GM18909 (cell line): ENCODE measurements around the gene AQP3.
"Not testable (repeated sequence)": the region's sequence is repeated elsewhere in the genome, so short reads cannot be mapped to it uniquely, and the experiment has no call there.

ENCODE experiments used
- ATAC-seq: cut with Tn5 transposase; IDR thresholded peaks from one replicate; pipeline ENCODE4 v1.9.1; 2021; ENCODE audit warnings: mild to moderate bottlenecking; ENCODE audit not compliant: unreplicated experiment, poor library complexity

The AQP3 gene

DNA sequence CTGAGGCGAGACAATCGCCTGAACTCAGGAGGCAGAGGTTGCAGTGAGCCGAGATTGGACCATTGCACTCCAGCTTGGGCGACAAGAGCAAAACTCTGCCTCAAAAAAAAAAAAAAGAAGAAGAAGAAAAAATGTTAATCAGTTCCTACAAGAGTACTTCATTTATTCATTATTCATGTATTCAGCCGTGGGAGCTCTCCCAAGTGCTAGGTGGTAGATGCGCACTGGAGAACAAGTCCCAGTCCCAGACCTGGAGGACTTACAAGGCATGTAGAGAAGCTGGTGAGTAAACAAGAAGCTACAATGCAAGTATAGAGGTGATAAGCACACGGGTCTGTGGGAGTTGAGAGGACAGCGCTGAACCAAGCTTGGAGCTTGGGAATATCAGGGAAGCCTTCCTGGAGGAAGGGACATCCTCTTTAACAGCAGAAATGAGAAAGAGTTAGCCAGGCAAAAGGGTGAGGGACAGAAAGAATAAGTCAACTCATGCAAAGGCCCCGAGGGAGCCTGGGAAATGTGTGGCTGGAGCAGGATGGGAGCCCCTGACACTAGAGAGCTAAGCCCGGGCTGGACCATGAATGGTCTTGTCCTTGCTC lies 27.6 kb downstream of the AQP3 start:
- ATAC-seq: no peak

DNA sequence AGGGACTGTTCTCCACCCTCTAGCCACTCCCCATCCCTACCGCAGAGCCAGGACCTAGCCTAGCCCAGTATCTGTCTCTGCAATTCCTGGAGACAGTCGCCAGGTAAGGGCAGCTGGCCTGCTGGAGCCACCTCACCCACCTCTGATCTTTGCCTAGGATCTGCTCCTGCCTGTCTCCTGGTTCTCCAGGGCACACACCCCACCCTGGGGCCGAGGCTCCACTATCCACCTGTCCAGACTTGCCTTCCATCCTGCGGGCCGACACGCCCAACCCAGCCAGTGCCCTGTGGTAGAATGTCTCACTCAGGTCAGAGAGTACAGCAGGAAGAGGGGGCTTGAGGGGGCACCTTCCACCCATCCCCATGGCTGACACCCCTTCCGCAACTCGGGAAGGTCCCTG lies 29.3 kb downstream of the AQP3 start:
- ATAC-seq: no peak

DNA sequence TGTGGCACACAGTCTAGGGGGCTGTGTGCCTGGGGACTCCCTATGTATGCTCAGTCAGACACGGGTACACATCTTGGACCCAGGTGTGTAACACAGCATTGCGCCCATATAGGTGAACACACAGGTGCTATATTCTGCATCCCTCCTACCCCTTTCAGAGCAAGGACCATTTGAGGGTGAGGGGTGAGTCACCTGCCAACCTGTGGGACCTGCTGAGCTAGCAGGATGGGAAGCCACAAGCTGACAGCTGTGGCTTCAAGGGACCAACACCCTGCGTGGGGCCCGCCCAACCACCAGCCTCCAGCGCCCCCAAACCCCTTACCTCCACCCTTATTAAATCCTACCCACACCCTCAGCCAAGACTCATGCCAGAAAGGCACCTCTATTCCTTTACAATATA lies 30.4 kb downstream of the AQP3 start:
- ATAC-seq: no peak

DNA sequence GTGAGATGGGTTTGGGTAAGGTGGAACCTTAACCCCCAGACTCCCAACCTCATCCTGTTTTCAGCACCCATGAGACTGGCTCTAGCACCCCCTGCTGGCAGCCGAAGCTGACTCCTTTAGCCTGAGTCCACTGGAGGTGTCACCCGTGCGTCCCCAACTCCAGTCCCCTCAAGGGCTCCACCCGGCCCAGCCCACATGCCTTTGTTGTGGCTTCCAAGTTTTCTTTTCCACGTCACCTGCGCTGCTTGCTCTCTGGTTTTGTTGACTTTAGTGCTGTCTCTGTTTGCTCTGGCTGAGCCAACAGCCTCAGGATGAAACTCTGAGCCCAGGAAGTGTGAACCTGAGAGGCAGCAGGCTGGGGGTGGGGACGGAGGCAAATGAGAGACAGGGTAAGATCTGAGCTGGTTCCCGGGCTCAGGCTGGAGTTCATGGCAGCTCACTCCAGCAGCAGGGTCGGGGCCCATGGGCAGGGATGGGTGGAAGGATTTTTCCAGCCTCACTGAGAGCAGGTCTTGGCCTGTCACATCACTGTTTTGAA lies 31.8 kb downstream of the AQP3 start:
- ATAC-seq: peak; percentile 67

DNA sequence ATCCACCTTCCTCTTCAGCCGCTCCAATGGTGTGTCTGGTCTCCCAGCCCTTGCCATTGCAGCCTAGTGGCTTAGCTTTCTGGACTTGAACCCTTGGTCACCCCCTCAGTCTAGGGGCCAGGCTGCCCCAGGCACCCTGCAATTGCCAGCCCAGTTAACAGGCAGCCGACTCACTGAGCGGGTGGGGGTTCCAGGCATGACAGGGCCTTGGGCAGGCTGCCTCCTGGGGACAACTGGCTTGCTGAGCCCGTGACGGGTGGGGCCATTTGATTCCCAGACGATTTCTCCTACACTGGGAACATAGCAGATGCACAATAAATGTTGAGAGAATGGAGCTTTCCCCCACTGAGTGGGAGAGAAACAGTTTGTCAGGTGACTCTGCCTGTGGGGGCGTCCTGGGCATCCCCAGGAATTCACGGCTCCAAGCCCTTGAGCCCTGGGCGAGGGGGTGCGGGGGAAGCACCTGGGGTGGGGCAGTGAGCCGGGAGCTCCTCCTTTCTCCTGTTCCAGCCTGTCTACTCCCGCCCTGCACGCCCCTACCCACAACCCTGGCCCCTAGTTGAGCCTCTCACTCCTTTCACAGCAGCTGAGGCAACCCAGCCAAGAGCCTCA lies 32.4 kb downstream of the AQP3 start:
- ATAC-seq: no peak

DNA sequence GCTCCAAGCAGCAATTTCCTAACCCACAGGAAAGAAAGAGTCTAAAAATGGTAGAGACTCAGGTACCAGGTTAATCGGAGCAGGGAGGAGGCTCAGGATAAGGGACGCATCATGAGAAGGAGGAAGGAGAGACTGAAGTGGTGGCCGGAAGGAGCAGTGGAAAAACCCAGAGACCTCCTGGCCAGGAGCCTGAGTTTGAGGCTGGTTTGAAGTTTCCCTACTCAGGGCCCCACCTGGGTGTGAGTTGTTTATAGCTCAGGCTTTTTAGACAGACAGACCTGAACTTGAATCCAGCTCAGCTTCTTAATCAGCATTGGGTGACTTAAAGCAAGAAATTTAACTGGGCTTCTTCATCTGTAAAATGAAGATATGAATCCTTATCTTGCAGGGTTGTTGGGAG lies 33.1 kb downstream of the AQP3 start:
- no peak for ATAC-seq

DNA sequence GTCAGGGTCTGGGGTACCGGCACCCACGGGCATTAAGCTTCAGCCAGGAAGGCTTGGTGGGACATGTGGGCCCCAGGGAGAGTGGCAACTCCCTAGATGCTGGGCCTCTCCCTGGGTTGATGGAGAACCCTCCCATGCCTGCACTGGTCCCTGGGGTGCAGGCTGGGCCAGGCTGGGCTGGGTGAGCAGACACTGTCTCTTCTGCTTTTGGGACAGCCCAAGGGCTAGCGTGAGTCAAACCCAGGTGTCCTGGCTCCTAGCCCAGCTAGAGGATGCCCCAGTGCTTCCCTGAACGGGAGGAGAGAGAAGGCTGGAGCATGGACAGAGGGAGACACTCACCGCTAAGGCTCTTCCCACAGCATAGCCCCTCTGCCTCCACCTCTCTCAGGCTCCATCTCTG lies 39.3 kb downstream of the AQP3 start:
- ATAC-seq: no peak

DNA sequence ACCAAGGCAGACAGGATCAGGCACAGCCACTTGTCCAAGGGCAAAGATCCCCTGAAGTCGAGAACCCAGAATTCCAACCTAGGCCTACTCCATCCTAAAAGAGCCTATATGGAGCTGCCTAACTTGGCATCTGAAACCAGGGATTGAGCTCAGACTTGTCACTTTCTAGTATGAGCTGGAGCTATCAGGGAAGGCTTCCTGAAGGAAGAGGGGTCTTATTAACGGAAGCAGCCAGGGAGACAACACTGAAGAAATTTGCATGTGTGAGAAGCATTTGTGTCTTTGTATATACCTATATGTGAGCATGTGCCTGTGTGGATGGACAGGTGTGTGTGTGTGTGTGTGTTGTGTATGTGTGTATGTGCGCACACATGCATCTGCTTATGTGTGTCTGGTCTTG lies 40.3 kb downstream of the AQP3 start:
- ATAC-seq: no peak

DNA sequence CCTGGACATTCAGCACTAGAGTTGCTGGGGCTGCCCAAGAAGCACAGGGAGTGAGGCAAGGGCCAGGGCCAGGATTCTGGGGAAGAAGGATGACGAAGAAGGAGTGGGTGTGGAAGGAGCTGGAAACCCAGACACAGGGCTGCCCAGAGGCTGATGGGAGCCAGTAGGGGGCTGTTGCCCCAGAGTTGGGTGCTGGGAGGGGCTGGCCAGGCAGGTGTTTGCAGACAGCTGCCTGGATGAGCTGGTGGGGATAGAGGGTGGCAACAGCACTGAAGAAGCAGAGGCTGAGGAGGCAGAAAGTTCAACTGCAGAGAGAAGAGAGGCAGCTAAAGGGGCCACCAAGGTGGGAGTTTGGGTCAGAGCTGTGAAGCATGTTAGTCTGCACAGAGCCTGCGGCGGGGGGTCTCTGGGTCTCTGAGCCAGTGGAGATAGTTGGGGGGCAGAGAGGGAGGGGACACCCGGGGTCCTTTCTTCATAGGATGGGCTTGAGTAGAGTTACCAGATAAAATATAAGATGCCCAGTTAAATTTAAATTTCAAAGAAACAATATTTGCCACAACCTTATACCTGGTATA lies 42.5 kb downstream of the AQP3 start:
- ATAC-seq: no peak

DNA sequence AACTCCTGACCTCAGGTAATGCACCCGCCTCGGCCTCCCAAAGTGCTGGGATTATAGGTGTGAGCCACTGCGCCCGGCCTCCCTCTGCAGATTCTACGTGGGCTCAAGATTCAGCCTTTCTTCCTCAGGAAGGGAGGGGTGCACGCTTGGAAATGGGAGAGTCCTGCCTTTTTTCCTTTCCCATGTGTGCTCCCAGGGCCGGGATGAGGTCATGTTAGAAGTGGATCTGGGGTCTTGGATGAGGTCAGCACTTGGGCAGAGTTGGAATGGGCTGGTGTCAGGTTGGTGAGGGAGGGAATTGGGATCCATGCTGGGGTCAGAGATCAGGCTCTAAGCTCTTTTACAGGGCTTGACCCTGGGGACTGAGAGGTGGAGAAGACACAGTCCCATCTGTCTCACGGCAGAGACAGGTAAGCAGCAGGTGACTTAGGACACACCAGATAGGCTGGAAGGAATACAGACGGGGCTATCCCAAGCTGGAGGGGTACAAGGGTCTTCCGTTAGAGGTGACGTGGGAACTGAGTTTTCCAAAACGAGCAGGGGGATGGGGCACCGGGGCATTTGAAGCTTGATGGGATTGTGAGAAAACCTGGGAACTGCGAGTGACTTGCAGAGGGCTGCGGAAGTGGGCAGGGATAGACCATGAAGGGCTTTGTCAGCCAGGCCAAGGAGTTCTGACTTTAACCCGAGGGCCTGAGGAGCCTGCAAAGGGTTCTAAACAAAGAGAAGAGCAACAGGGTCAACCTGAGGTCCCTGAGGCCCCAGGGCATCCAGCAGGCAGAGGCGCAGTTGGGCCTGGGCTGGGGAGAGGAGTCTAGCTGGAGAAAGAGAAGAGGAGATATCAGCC lies 43.2 kb downstream of the AQP3 start:
- no peak for ATAC-seq

DNA sequence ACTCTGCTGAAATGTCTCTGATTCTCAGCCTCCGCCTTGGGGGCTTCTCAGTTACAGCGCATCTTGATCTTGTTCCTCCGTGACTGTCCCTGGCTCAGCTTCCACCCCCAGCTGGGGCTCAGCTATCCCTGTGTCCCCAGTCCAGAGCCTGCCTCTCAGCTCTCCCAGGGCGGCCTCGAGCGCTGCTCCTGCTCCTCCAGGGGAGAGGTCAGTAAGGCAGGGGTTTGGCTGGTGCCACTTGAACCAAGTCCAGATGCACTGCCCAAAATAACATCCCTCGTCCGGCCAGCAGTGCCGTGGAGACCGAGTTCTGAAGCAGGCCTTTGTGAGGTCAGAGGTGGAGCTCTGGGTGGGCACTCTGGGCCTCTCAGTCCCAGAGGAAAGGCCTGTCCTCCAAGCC lies 45.0 kb downstream of the AQP3 start, which contains the start of gene AQP7:
TSS of gene AQP7 (minus strand) at position 198 of the 400 bp plus-strand sequence. CDS start 1,306 bp downstream, outside the sequence.
- not testable (repeated sequence) for ATAC-seq

DNA sequence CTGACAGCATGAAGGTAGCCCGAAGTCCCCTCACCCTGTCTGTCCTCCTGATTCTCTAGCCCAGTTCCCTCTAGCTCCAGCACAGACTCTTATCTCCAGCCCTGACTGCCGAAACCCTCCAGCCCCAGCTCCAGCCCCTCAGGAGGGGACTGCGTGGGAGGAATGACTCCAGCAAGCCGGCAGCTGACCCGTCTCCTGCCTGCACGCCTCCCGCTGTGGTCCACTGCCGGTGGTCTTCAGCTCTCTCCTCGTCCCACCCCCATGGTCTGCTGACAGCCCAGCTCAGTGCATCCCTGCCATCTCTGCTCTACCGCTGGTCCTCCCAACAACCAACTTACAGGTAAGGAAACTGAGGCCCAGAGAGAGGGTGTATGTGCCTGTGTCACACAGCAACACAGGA lies 45.6 kb downstream of the AQP3 start:
- not testable (repeated sequence) for ATAC-seq

DNA sequence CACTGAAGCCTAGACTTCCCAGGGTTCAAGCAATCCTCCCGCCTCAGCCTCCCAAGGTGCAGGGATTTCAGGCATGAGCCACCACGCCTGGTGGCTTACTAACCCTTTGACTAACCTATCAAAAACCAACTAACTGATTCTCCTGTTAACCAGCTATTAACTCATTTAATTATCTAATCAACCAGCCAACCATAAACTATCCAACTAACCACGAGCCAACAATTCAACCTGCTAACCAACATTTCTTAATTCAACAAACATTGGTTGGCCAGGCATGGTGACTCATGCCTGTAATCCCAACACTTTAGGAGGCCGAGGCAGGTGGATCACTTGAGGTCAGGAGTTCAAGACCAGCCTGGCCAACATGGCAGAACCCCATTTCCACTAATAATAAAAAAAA lies 48.3 kb downstream of the AQP3 start:
- ATAC-seq: not testable (repeated sequence)

DNA sequence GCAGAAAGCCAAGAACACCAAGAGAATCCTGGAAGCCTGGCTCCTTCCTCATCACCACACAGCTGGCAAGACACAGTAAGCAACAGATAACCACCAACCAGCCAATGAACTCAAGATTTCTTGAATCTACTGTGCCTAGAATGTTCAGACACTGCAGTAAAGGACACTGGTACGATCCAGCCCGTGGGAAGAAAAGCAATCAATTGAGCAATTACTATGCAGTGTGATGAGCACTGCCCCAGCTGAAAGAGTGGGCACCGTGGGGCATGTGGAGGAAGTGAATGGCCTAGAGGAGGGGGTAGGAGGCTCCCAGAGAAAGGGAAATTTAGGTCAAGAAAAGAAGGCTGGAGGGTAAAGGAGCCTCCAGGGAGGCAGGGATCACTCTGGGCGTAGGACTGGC lies 49.6 kb downstream of the AQP3 start:
- not testable (repeated sequence) for ATAC-seq

DNA sequence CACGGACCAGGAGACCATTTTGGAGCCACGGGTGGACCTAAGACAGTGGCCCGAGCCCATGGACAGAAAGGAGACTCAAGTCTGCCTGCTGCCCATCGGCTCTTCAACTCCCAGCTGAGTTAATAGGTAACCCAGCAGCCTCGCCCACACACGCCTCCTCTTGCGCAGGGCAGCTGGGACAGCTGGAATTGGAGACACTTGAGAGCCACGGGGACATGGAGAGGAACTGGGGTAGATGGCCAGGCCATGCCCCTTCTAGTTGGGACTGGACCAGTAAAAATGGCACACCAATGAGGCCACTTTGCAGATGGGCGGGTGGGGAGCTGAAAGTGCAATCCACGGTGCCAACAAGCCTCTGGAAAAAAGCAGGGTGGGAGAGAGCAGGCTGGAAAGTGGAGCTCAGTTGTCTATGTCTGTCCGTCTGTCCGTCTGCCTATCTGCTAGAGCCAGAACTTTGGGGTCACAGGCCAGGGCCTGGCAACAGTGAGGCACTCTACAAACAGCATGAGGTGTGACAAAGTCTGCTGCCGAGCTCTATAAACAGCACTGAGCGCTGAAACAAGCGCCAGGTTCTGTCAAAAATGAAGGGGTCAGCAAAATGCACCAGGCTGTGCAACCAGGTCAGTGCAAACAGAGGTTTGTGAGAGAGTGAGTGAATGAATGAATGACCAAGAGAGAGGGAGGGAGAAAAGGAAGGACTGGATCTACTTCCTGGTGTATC lies 52.1 kb downstream of the AQP3 start:
- not testable (repeated sequence) for ATAC-seq

DNA sequence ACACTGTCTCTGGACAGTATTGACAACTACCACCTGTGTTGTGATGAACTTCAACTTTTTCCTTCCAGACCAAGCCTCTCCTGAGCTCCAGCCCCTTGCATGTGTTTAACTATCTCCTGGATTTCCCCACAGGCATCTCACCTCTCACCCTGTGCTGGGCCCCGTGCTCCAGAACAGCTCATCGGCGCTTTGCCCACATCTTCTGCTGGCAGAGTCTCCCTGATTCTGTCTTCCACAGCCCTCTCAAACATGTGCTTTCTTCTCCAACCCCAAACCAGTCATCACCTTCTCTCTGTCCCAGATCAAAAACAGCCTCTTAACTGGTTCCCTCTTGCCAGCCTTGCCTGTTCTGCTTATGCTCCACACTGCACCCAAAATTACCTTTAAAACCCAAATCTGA lies 53.4 kb downstream of the AQP3 start:
- not testable (repeated sequence) for ATAC-seq

DNA sequence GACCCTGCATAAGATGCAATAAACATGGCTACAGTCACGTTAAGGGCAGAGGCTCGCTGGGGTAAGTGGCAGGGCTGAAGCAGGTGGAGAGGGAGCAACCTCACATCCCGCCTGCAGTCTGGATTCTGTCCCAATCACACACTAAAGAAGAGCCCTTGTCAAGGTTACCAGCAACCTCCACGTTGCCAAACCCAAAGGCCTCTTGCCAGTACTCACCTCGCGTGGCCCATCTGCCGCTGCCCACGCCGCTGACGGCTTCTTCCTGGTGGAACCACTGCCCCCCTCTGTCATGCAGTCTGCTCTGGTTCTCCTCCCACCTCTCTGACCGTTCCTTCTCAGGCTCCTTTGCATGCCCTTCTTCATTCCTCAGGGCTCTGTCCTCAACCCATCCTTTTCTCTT lies 53.8 kb downstream of the AQP3 start:
- no peak for ATAC-seq

DNA sequence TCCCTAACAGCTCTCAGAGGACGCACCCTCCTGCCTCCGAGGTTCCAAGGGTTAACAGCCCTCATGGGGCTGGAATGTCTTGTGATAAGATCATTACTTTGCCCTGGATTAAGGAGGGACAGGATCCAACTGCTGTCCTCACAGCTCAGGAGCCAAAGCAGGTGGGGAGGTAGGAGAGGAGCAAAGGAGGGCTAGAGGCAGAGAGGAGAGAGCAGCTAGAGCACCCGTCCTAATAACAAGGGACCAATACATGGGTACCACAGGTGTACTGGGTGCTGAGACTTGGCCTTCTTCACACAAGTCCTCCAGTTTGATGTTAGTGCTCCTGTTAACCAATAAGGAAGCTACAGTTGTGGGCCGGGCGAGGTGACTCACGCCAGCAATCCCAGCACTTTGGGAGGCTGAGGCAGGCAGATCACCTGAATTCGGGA lies 54.8 kb downstream of the AQP3 start:
- ATAC-seq: not testable (repeated sequence)
